HCT116 (cell line): Measurements from ENCODE around the gene ANKRD40CL. TPM values are rescaled to one million over a fixed set of nuclear protein-coding genes. Genes with fewer than 3 reads are reported as not detected.

Experiments used
- ATAC-seq: fragments of 200-7000 bp; cut with Tn5 transposase; 2 replicates; pipeline ENCODE4 v1.9.1; 2020; ENCODE audit warnings: mild to moderate bottlenecking, moderate library complexity
- BruUV-seq: library from RNA; stranded (reverse); fragments of 400-500 nt; replicated peaks from 2 replicates; lab custom pipeline; 2021; lab: Mats Ljungman, UMichigan
- CTCF ChIA-PET: fragments of 300-600 bp; sonication (Branson Sonifier 250); formaldehyde crosslinking; loops from one replicate; lab custom pipeline; 2021; ENCODE audit warnings: antibody characterized with exemption; lab: Charles Lee
- POLR2A ChIA-PET: fragments of 300-600, 350-600 bp; sonication (Branson Sonifier 250); formaldehyde crosslinking; loops from one replicate; lab custom pipeline; 2021; ENCODE audit warnings: antibody characterized with exemption; lab: Charles Lee
- RAD21 ChIA-PET, 2 experiments: fragments of 300-600 bp; sonication (Branson Sonifier 250); formaldehyde crosslinking; loops; one replicate each; lab custom pipeline; 2023; ENCODE audit warnings: low total read pairs in 2 of 2; ENCODE audit not compliant: uncharacterized antibody in 2 of 2, unreplicated experiment in 2 of 2, low non-redundant PET in 1 of 2; lab: Charles Lee
- DNase-seq: peaks from one replicate; pipeline ENCODE4 v3.0.0-alpha.2; 2010; ENCODE audit warnings: low read depth, low spot score
- H2AFZ ChIP-seq: fragments of 200-600 bp; shearing (Covaris generic), sonication (generic); 2 replicates; pipeline ENCODE4 v1.6.1; 2017; ENCODE audit warnings: low read depth, mixed run types, mixed read lengths, antibody characterized with exemption, low read length; ENCODE audit not compliant: poor library complexity, severe bottlenecking
- H3K27ac ChIP-seq: 2 replicates; pipeline ENCODE4 v1.5.1; 2012; ENCODE audit warnings: low read depth, low read length
- H3K27me3 ChIP-seq: fragments of 200-600 bp; sonication (generic); 2 replicates; pipeline ENCODE4 v1.6.1; 2016; ENCODE audit warnings: mixed run types, low read length, mixed read lengths; ENCODE audit not compliant: insufficient read depth
- H3K36me3 ChIP-seq, 2 experiments: fragments of 200-500 bp in 1 of 2; fragments of 200-600 bp in 1 of 2; sonication (Bioruptor generic) in 1 of 2; sonication (generic) in 1 of 2; 2 replicates each; pipeline versions ENCODE4 v1.5.1 to v1.6.1; 2014 to 2016; ENCODE audit warnings: low read length in 2 of 2, inconsistent platforms in 1 of 2, mixed read lengths in 1 of 2, mixed run types in 1 of 2; ENCODE audit not compliant: insufficient read depth in 2 of 2, control insufficient read depth in 1 of 2
- H3K4me1 ChIP-seq, 2 experiments: fragments of 200-600 bp in 1 of 2; sonication (generic) in 1 of 2; 2 replicates each; pipeline versions ENCODE4 v1.5.1 to v1.6.1; 2012 to 2017; ENCODE audit warnings: low read length in 2 of 2, inconsistent platforms in 1 of 2, mild to moderate bottlenecking in 1 of 2, mixed read lengths in 1 of 2, mixed run types in 1 of 2, moderate library complexity in 1 of 2; ENCODE audit not compliant: insufficient read depth in 2 of 2, control insufficient read depth in 1 of 2
- H3K4me2 ChIP-seq: fragments of 200-600 bp; sonication (generic); 2 replicates; pipeline ENCODE4 v1.6.1; 2017; ENCODE audit warnings: mixed run types, low read length, mixed read lengths
- H3K4me3 ChIP-seq, 2 experiments: fragments of 200-600 bp in 1 of 2; sonication (generic) in 1 of 2; replicated peaks in 1 of 2; 2 replicates each; pipeline ENCODE4 v1.5.1; 2011 to 2016; ENCODE audit warnings: low read length in 2 of 2, control low read depth in 1 of 2, low read depth in 1 of 2, mild to moderate bottlenecking in 1 of 2, mixed read lengths in 1 of 2, mixed run types in 1 of 2
- H3K79me2 ChIP-seq: fragments of 200-600 bp; sonication (generic); 2 replicates; pipeline ENCODE4 v1.6.1; 2017; ENCODE audit warnings: mild to moderate bottlenecking, mixed run types, low read length, moderate library complexity, mixed read lengths; ENCODE audit not compliant: insufficient read depth
- H3K9ac ChIP-seq: fragments of 200-600 bp; sonication (generic); 2 replicates; pipeline ENCODE4 v1.6.1; 2016; ENCODE audit warnings: low read length, mixed read lengths
- H3K9me2 ChIP-seq: fragments of 200-600 bp; sonication (generic), shearing (Covaris generic); 2 replicates; pipeline ENCODE4 v1.6.1; 2017; ENCODE audit warnings: mixed run types, mild to moderate bottlenecking, moderate library complexity; ENCODE audit not compliant: insufficient read depth
- H3K9me3 ChIP-seq, 2 experiments: fragments of 200-500 bp in 1 of 2; fragments of 200-600 bp in 1 of 2; sonication (Bioruptor generic) in 1 of 2; sonication (generic) in 1 of 2; 2 replicates each; pipeline ENCODE4 v1.6.1; 2014 to 2017; ENCODE audit warnings: low read length in 2 of 2, mixed read lengths in 2 of 2, inconsistent platforms in 1 of 2, low read depth in 1 of 2, mild to moderate bottlenecking in 1 of 2, mixed run types in 1 of 2, moderate library complexity in 1 of 2; ENCODE audit not compliant: control insufficient read depth in 1 of 2, insufficient read depth in 1 of 2
- H4K20me1 ChIP-seq: fragments of 200-600 bp; sonication (generic), shearing (Covaris generic); 2 replicates; pipeline ENCODE4 v1.6.1; 2017; ENCODE audit warnings: mixed run types, mild to moderate bottlenecking, moderate library complexity; ENCODE audit not compliant: insufficient read depth
- EZH2phosphoT487 ChIP-seq: fragments of 200-600 bp; IDR thresholded peaks from 2 replicates; pipeline ENCODE4 v1.6.1; 2018; ENCODE audit warnings: antibody characterized with exemption, borderline replicate concordance
- POLR2AphosphoS5 ChIP-seq: IDR thresholded peaks from 2 replicates; pipeline ENCODE4 v1.6.1; 2011; ENCODE audit warnings: mild to moderate bottlenecking, low read depth, low read length, moderate library complexity
- SP1 ChIP-seq: IDR thresholded peaks from 2 replicates; pipeline ENCODE4 v1.6.1; 2012; ENCODE audit warnings: low read depth
- SRF ChIP-seq: IDR thresholded peaks from 2 replicates; pipeline ENCODE4 v1.6.1; 2012; ENCODE audit warnings: low read depth
- TCF7L2 ChIP-seq: IDR thresholded peaks from 2 replicates; pipeline ENCODE4 v1.7.0; 2011; ENCODE audit warnings: borderline replicate concordance, inconsistent platforms; ENCODE audit not compliant: insufficient read depth, insufficient read length; ENCODE audit errors: extremely low read depth
- ZFX ChIP-seq: fragments of 450-650 bp; IDR thresholded peaks from 2 replicates; pipeline ENCODE4 v1.6.1; 2017
- intact Hi-C: fragments of 100-400 bp; cut with micrococcal nuclease; formaldehyde crosslinking; loops from 2 replicates; pipeline ENCODE4 v1.10.0; 2022
- microRNA-seq: library from miRNA; unstranded; fragments of <30 nt; microRNA quantifications from one replicate; pipeline ENCODE4, GENCODE V29; 2016; ENCODE audit warnings: borderline number of aligned reads
- total RNA-seq: library from RNA; stranded (reverse); gene quantifications from one replicate; pipeline ENCODE4 v1.2.1, GENCODE V29; 2021; ENCODE audit not compliant: unreplicated experiment

The ANKRD40CL gene
- total RNA-seq, 1 experiment from 2014 or later: 0.57 TPM

DNA sequence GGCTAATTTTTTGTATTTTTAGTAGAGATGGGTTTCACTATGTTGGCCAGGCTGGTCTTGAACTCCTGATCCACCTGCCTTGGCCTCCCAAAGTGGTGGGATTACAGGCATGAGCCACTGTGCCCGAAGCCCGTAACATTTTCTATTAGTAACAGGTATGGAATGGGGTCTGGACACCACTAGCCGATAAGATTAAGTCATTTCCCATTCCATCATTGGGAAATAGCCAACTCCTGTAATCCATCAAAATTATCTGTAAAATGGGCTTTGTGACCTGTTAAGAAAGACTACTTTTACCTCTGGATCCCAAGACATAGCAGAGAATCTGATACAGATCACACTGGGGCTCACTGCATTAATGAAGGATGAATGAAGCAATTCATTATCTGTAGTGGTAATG is 51.8 kb downstream of the ANKRD40CL start:
- no peaks in the 10 kb centered on the region for H3K9me3 ChIP-seq
- CTCF ChIA-PET: no interaction called here
- intact Hi-C loops: no loop called here
- H3K27ac ChIP-seq: no peak overlapping the region
- H3K4me2 ChIP-seq: no peak overlapping the region
- no peaks in the 10 kb centered on the region for H3K27me3 ChIP-seq
- POLR2A ChIA-PET: interaction anchor here (1.5 kb wide), 1 partner anchor 10 kb away, joined by 4 read pairs; no protein-coding TSS in a partner anchor
- H3K9me2 ChIP-seq: no peaks in the 10 kb centered on the region
- peaks cover 12% of the 10 kb centered on the region for H3K79me2 ChIP-seq
- TF ChIP-seq TCF7L2 (no peak), EZH2phosphoT487 (no peak)
- RAD21 ChIA-PET: no interaction called here
- H4K20me1 ChIP-seq: peaks cover 3% of the 10 kb centered on the region; the same call in 1 of the 2 replicates
- no peaks in the 10 kb centered on the region for H3K36me3 ChIP-seq
- no peak overlapping the region for H3K4me3 ChIP-seq
- peak overlapping the region; percentile 45 for H2AFZ ChIP-seq
- no peak for ATAC-seq
- DNase-seq: no peak
- H3K4me1 ChIP-seq: peaks cover 10 to 30% of the 10 kb centered on the region in 2 experiments
- no TSS peak for BruUV-seq
- H3K9ac ChIP-seq: no peak overlapping the region

DNA sequence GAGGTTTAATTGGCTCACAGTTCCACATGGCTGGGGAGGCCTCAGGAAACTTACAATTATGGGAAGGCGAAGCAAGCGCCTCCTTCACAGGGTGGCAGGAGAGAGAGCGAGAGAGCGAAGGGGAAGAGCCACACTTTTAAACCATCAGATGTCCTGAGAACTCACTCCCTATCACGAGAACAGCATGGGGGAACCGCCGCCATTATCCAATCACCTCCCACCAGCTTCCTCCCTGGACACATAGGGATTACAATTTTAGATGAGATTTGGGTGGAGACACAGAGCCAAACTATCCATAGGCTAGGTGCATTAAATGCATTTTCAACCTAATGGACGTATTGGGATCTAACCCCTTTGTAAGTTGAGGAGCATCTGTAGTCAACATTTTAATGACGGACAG is 54.7 kb downstream of the ANKRD40CL start:
- Histone ChIP-seq H3K9me3 (no peaks in the 10 kb centered on the region), H3K9me2 (no peaks in the 10 kb centered on the region), H4K20me1 (no peaks in the 10 kb centered on the region), H3K79me2 (peaks cover 14% of the 10 kb centered on the region), H3K4me2 (no peak overlapping the region), H3K27me3 (no peaks in the 10 kb centered on the region), H2AFZ (no peak overlapping the region), H3K4me3 (no peak overlapping the region), H3K4me1 (peaks cover 24 to 43% of the 10 kb centered on the region in 2 experiments), H3K27ac (no peak overlapping the region), H3K9ac (no peak overlapping the region), H3K36me3 (no peaks in the 10 kb centered on the region)
- POLR2A ChIA-PET: interaction anchor here (0.5 kb wide), 1 partner anchor 9 kb away, joined by 5 read pairs; no protein-coding TSS in a partner anchor
- no peak for ATAC-seq
- intact Hi-C loops: no loop called here
- BruUV-seq: no TSS peak
- CTCF ChIA-PET: no interaction called here
- RAD21 ChIA-PET: no interaction called here
- no peak for TF ChIP-seq SP1
- TF ChIP-seq POLR2AphosphoS5: no peak
- no peak for TF ChIP-seq ZFX
- TF ChIP-seq SRF: no peak
- TF ChIP-seq EZH2phosphoT487: no peak
- DNase-seq: no peak

Small RNA genes within 50 kb of the gene (microRNA-seq; reads per million reads assigned to microRNA genes)
- not detected for gene MIR8059

Other genes with a start within 250 kb of the ANKRD40CL start
- 17.8 TPM for gene EPN3, start 234.8 kb downstream of the ANKRD40CL start, total RNA-seq
- gene SPATA20, start 220.3 kb downstream of the ANKRD40CL start, total RNA-seq: 57.5 TPM
- gene CACNA1G, start 206.8 kb downstream of the ANKRD40CL start, total RNA-seq: 3.4 TPM
- 66.2 TPM for gene ABCC3, start 132.6 kb downstream of the ANKRD40CL start, total RNA-seq
- 72.0 TPM for gene ANKRD40, start 59.6 kb downstream of the ANKRD40CL start, total RNA-seq
- gene LUC7L3, start 47.9 kb downstream of the ANKRD40CL start, total RNA-seq: 184 TPM
- gene WFIKKN2, start 68.1 kb upstream of the ANKRD40CL start, total RNA-seq: 0.05 TPM
- 86.0 TPM for gene TOB1, start 98.8 kb upstream of the ANKRD40CL start, total RNA-seq